Smooth muscle cell (in vitro differentiated cells): ENCODE results near the gene CLCN2. TPM values are rescaled to one million over a fixed set of nuclear protein-coding genes. Genes with fewer than 3 reads are reported as not detected.

Experiments
- DNase-seq: peaks from one replicate; lab custom pipeline; 2025; ENCODE audit not compliant: unreplicated experiment; lab: John Stamatoyannopoulos, UW
- H2AFZ ChIP-seq: fragments of 200-600 bp; sonication (generic); 2 replicates; pipeline ENCODE4 v1.6.0; 2016; ENCODE audit warnings: antibody characterized with exemption, low read depth, mild to moderate bottlenecking
- H3F3A ChIP-seq: fragments of 200-600 bp; sonication (generic); 2 replicates; pipeline ENCODE4 v1.6.0; 2017; ENCODE audit warnings: antibody characterized with exemption, low read depth
- H3K27ac ChIP-seq: fragments of 200-600 bp; sonication (generic); 2 replicates; pipeline ENCODE4 v1.5.1; 2016; ENCODE audit warnings: low read depth, mild to moderate bottlenecking
- H3K27me3 ChIP-seq: fragments of 200-600 bp; sonication (generic); 2 replicates; pipeline ENCODE4 v1.6.1; 2016; ENCODE audit warnings: low read depth, mild to moderate bottlenecking
- H3K36me3 ChIP-seq: fragments of 200-600 bp; sonication (generic); 2 replicates; pipeline ENCODE4 v1.5.1; 2016; ENCODE audit warnings: low read depth
- H3K4me1 ChIP-seq: fragments of 200-600 bp; sonication (generic); 2 replicates; pipeline ENCODE4 v1.5.1; 2016; ENCODE audit warnings: low read depth
- H3K4me2 ChIP-seq: fragments of 200-600 bp; sonication (generic); 2 replicates; pipeline ENCODE4 v1.6.0; 2016; ENCODE audit warnings: mild to moderate bottlenecking
- H3K4me3 ChIP-seq: fragments of 200-600 bp; sonication (generic); 2 replicates; pipeline ENCODE4 v1.5.1; 2016; ENCODE audit warnings: mild to moderate bottlenecking
- H3K79me2 ChIP-seq: fragments of 200-600 bp; sonication (generic); 2 replicates; pipeline ENCODE4 v1.6.0; 2016; ENCODE audit warnings: low read depth, mild to moderate bottlenecking
- H3K9ac ChIP-seq: fragments of 200-600 bp; sonication (generic); 2 replicates; pipeline ENCODE4 v1.6.0; 2016; ENCODE audit warnings: low read depth
- H3K9me3 ChIP-seq: fragments of 200-600 bp; sonication (generic); replicated peaks from 2 replicates; pipeline ENCODE4 v1.5.1; 2016; ENCODE audit warnings: low read depth
- H4K20me1 ChIP-seq: fragments of 200-600 bp; sonication (generic); 2 replicates; pipeline ENCODE4 v1.6.0; 2016; ENCODE audit warnings: low read depth
- CTCF ChIP-seq: fragments of 200-600 bp; sonication (generic); IDR thresholded peaks from 2 replicates; pipeline ENCODE4 v1.5.1; 2017; ENCODE audit warnings: borderline replicate concordance, mild to moderate bottlenecking, antibody characterized with exemption; ENCODE audit not compliant: insufficient read depth, poor library complexity, severe bottlenecking
- WGBS: methylation state at CpG from one replicate; pipeline ENCODE4 v1.1.7; 2016; ENCODE audit warnings: low lambda C conversion rate; 5-methylcytosine and 5-hydroxymethylcytosine counted together
- polyA plus RNA-seq: library from polyadenylated mRNA; unstranded; fragments of >200 nt; fragmentation: Nextera tagmentation; extraction: Ambion mirVana; gene quantifications from 2 replicates; pipeline ENCODE4 v1.2.1, GENCODE V29; 2016
- total RNA-seq: library from RNA; depleted of rRNA; stranded (reverse); fragments of >200 nt; gene quantifications from 2 replicates; pipeline ENCODE4 v1.2.3, GENCODE V29; 2014

The CLCN2 gene
- total and polyA plus RNA-seq, 2 experiments from 2014 or later = 4.1 to 4.5 TPM

- Histone ChIP-seq H3K27ac (peak overlapping the region; percentile 71), H2AFZ (no peak overlapping the region), H3K9ac (no peak overlapping the region), H3K36me3 (no peaks in the 10 kb centered on the region), H3K79me2 (no peaks in the 10 kb centered on the region), H3K4me3 (no peak overlapping the region), H3F3A (peaks cover 17% of the 10 kb centered on the region), H3K27me3 (no peaks in the 10 kb centered on the region), H3K4me1 (peaks cover 21% of the 10 kb centered on the region), H3K4me2 (peak overlapping the region; percentile 25), H3K9me3 (no peaks in the 10 kb centered on the region), H4K20me1 (peaks cover 14% of the 10 kb centered on the region)
- no peak for DNase-seq
- 20% methylated on average over 4 of the region's 4 CpGs for WGBS
- no peak for TF ChIP-seq CTCF
Observed at GRCh38 chr3:184348057-184348382, 13.4 kb downstream of the CLCN2 start.

GRCh38 chr3:184347321-184348056, 13.9 kb downstream of the CLCN2 start:
- Histone ChIP-seq H3K4me3 (no peak overlapping the region), H3K4me1 (peaks cover 21% of the 10 kb centered on the region), H4K20me1 (peaks cover 16% of the 10 kb centered on the region), H3K9me3 (no peaks in the 10 kb centered on the region), H3K36me3 (no peaks in the 10 kb centered on the region), H3K27me3 (no peaks in the 10 kb centered on the region), H3K4me2 (peak overlapping the region; percentile 25), H3K9ac (no peak overlapping the region), H2AFZ (no peak overlapping the region), H3K27ac (peak overlapping the region; percentile 71), H3F3A (peaks cover 17% of the 10 kb centered on the region), H3K79me2 (no peaks in the 10 kb centered on the region)
- no peak for DNase-seq
- 74% methylated on average over 12 of the region's 12 CpGs for WGBS
- no peak for TF ChIP-seq CTCF

GRCh38 chr3:184346480-184347190, 14.8 kb downstream of the CLCN2 start:
- peaks cover 17% of the 10 kb centered on the region for H3F3A ChIP-seq
- no peak overlapping the region for H3K4me3 ChIP-seq
- no peak overlapping the region for H3K9ac ChIP-seq
- DNase-seq = no peak
- H4K20me1 ChIP-seq = peaks cover 24% of the 10 kb centered on the region
- H2AFZ ChIP-seq = no peak overlapping the region
- H3K9me3 ChIP-seq = no peaks in the 10 kb centered on the region
- H3K36me3 ChIP-seq = no peaks in the 10 kb centered on the region
- TF ChIP-seq CTCF = no peak
- no peaks in the 10 kb centered on the region for H3K27me3 ChIP-seq
- no peak overlapping the region for H3K27ac ChIP-seq
- peaks cover 21% of the 10 kb centered on the region for H3K4me1 ChIP-seq
- H3K79me2 ChIP-seq = no peaks in the 10 kb centered on the region
- 97% methylated on average over 20 of the region's 20 CpGs for WGBS
- H3K4me2 ChIP-seq = no peak overlapping the region
